Right kidney (tissue), 9 donors: ENCODE results near the gene PDE3B.
"Not testable (repeated sequence)": the region's sequence is repeated elsewhere in the genome, so short reads cannot be mapped to it uniquely, and the experiment has no call there.

Experiments used
- DNase-seq: peaks from one replicate; pipeline ENCODE4 v3.0.0-alpha.2; 2016
- long read RNA-seq, 8 donors: transcript quantifications; one replicate each; lab custom pipeline, GENCODE V29; 2026

Gene PDE3B
- long read RNA-seq, donor 1, result 0 reads
- long read RNA-seq, donor 2, result 0 reads
- long read RNA-seq, donor 3, partial matches to known transcripts, result 14 of 14 reads
- long read RNA-seq, donor 3, other reads (novel, unspliced or antisense), result 0 of 14 reads
- long read RNA-seq, donor 4, result 0 reads
- long read RNA-seq, donor 5, full-length matches to known transcripts, result 1 of 1 reads
- long read RNA-seq, donor 5, partial matches to known transcripts, result 0 of 1 reads
- long read RNA-seq, donor 5, other reads (novel, unspliced or antisense), result 0 of 1 reads
- long read RNA-seq, donor 6, result 0 reads
- long read RNA-seq, donor 7, result 0 reads
- long read RNA-seq, donor 8, result 0 reads

- no peak for DNase-seq
Measured at GRCh38 chr11:14643697-14644225, at the start of gene PDE3B. Gene PDE3B (plus strand): TSS chr11:14643804. CDS start chr11:14644076, 272 bp downstream.

DNA sequence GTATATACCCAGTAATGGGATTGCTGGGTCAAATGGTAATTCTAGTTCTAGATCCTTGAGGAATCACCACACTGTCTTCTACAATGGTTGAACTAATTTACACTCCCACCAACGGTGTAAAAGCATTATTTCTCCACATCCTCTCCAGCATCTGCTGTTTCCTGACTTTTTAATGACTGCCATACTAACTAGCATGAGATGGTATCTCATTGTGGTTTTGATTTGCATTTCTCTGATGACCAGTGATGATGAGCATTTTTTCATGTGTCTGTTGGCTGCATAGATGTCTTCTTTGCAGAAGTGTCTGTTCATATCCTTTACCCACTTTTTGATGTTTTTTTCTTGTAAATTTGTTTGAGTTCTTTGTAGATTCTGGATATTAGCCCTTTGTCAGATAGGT, 48.3 kb upstream of the PDE3B start:
- not testable (repeated sequence) for DNase-seq

DNA sequence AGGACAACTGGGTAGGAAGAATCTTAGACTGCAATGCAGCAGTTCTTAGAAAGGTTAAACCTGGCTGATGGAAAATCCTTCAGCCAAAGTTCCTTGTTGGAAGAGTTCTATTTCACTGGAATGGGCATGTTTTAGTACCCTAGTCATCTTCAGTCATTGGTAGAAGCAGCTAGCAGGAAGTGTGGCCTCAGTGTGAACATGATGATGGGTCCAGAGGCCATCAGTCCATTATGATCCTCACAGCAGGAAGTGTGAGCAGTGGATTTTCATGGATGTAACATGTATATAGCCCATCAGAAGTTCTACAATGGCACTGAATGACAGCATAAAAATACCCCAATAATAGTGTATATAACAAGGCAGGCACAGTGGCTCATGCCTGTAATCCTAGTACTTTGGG, 35.9 kb upstream of the PDE3B start:
- no peak for DNase-seq

DNA sequence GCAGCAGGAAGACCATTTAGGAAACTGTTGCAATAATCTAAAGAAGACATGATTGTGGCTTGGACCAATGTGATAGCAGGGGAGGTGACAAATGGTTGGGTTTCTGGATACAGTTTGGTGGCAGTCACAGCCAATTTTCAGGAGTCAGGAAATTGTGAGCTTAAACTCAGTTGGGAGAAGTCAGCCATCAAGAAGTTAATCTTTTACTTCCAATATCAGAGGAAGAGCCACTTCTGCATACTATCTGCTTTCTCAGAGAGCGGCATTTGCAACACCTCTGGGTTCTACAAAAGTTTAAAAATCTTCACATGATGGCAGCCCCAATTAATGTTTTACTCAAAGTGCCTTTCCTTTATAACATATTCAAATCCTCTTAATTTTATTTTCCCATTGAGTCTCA, 33.7 kb upstream of the PDE3B start:
- DNase-seq, result no peak

- DNase-seq, result no peak
Measured at GRCh38 chr11:14611939-14612338, 31.7 kb upstream of the PDE3B start.

- no peak for DNase-seq
Measured at GRCh38 chr11:14612694-14613093, 30.9 kb upstream of the PDE3B start.

DNA sequence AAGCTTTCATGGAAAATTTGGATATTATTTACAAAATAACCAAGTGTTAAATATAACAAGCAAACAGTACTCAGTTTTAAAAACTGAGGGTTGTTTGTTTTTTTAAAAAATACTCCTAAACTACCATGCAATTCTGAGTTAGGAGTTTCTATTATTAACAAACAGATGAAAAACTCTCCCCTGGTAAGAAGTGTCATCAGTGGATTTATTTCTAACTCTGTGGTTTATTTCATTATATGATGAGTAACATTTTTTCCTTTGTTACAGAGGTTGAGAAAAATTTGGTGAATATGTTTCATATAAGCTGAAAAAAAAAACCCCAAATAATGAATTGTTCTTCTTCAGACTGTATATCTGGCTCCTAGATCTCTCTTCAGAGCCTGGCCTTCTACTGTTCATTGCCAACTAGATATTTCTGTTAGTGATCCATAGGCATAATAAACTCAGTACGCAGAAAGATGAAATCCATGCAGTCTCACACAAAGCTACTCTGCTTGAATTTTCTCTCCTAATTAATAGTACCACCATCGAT, 29.4 kb upstream of the PDE3B start:
- no peak for DNase-seq

GRCh38 chr11:14617241-14618027, 26.2 kb upstream of the PDE3B start:
- no peak for DNase-seq

DNA sequence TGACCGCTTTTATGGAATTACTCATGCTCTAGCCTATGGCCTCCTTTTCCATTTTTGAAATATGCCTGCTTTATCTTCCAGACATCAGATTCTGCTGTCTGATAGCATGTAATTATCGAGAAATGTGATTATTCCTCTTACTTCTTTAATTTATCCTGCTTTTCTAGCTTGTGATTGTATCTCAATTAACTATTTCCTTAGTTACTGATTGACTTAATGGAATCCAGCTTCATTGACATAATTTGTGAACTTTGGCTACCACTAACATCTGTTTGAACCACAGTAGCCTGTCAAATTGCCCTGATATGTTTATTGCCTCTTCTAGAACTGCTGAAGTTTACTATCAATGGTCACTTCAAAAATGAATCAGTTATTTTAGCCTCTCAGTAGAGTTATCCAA, 25.5 kb upstream of the PDE3B start:
- DNase-seq, result no peak

GRCh38 chr11:14619603-14620531, 23.7 kb upstream of the PDE3B start:
- no peak for DNase-seq

- no peak for DNase-seq
Measured at GRCh38 chr11:14622223-14622954, 21.2 kb upstream of the PDE3B start.

DNA sequence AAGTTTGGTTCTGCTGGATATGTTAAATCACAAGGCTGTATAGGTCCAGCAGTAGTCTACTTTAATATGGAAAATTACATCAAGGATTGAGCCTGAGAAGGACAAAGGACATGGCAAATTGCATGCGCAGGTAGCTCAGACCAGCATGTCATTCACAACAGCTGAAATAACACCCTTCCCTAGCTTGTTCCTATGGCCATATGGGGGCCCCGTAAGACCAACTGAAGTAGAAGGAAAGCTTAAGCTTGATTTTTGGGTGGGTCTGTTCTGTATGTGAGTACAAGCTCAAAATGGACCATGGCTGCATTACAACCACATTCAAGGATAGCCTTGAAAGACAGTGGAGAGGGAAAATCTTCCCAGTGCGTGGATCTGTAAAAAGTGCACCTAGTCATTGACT, 20.6 kb upstream of the PDE3B start:
- DNase-seq, result no peak

- no peak for DNase-seq
Measured at GRCh38 chr11:14625586-14626205, 17.9 kb upstream of the PDE3B start.

GRCh38 chr11:14626650-14627049, 17.0 kb upstream of the PDE3B start:
- DNase-seq, result no peak

- not testable (repeated sequence) for DNase-seq
Measured at GRCh38 chr11:14633506-14634224, 9.9 kb upstream of the PDE3B start.

DNA sequence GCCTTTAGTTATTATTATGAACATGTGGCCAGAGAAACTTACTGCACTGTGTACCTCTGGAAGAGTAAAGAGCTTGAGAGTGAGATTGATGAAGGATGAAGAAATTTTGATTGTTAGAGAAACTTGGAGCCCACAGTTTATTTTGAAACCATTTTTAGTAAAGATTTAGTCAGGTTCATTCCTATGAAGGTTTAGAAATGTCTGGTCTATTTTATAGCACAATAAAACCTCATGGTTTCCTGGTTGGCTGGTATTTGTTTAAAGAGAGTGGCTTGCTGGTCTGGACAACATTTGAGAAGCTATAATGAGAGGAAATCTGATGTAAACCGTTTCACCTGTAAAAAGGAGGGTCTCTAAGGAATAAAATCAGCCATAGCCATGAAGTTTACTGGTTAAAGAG, 8.8 kb upstream of the PDE3B start:
- no peak for DNase-seq

GRCh38 chr11:14635546-14635945, 8.1 kb upstream of the PDE3B start:
- DNase-seq, result no peak

DNA sequence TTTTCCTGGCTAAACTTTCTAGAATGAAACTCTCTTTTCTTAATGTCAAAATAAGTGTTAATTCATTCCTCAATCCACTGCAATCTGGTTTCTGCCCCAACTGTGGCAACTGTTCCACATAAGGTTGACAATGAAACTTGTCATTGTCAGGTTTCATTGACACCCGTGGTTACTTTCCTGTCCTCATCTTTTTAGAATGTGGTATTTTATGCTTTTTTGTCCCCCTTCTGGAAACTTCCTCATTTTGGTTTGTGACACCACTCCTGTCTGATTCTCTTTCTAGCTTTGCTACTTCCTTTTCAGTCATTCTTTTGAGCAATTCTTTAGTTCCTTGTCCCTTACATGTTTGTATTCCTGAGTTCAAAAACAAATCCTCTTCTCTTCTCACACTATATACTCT, 7.5 kb upstream of the PDE3B start:
- no peak for DNase-seq

GRCh38 chr11:14637868-14638409, 5.7 kb upstream of the PDE3B start:
- DNase-seq, result no peak

DNA sequence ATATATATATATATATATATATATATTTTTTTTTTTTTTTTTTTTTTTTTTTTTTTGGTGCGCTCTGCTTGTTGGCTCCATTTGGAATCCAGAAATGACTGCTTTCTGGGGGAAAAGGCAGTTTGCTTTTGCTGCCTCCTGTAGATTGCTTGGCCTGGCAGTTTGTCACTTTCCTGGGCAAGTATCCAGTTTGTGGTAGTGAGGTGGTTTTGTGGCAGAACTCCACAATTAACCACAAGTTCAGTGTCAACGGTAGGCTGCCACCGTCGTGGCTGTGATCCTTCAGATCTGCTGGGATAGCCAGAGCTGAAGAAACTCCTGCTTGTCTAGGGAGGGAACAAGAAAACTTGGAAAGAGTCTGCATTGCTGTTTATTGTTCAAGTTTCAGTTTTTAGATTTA, 5.0 kb upstream of the PDE3B start:
- no peak for DNase-seq
